OCI-LY7 (cell line): ENCODE results near the gene MAGED2.

Source experiments
- CTCF ChIP-seq: fragments of 200-600 bp; sonication (generic); conservative IDR thresholded peaks from 2 replicates; pipeline ENCODE4 v1.5.1; 2014; ENCODE audit warnings: mild to moderate bottlenecking, antibody characterized with exemption, low read length, moderate library complexity, mixed read lengths
- EZH2phosphoT487 ChIP-seq: fragments of 200-600 bp; sonication (generic); IDR thresholded peaks from 2 replicates; pipeline ENCODE4 v1.6.1; 2018; ENCODE audit warnings: low read depth, borderline replicate concordance, mild to moderate bottlenecking, mixed run types, antibody characterized with exemption, low read length, moderate library complexity, mixed read lengths

GRCh38 chrX:54843050-54843449 is 35.5 kb downstream of the MAGED2 start:
- TF ChIP-seq EZH2phosphoT487, result no peak
- no peak for TF ChIP-seq CTCF
